Measurements from ENCODE around the gene CFHR5.
"Not testable (repeated sequence)": the region's sequence is repeated elsewhere in the genome, so short reads cannot be mapped to it uniquely, and the experiment has no call there.

Gene CFHR5

GRCh38 chr1:196955926-196956325 is 21.4 kb upstream of the CFHR5 start:
- TF ChIP-seq CTCF (IDR thresholded peaks at IDR 0.05; ENCODE audit: low read depth, low read length) (no peak), POLR2A (IDR thresholded peaks at IDR 0.05; ENCODE audit: extremely low read depth, insufficient read length) (no peak), MYC (IDR thresholded peaks at IDR 0.05; ENCODE audit: low read depth, low read length) (no peak)
- TF ChIP-seq, protein P1, sequence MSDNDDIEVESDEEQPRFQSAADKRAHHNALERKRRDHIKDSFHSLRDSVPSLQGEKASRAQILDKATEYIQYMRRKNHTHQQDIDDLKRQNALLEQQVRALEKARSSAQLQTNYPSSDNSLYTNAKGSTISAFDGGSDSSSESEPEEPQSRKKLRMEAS (IDR thresholded peaks at IDR 0.05; ENCODE audit: low read depth, low read length) = no peak
- H3K4me3 ChIP-seq (ENCODE audit: low read depth, low read length) = no peak overlapping the region
- DNase-seq (ENCODE audit: low read depth) = no peak

- no peak for TF ChIP-seq MYC (IDR thresholded peaks at IDR 0.05; ENCODE audit: low read depth, low read length)
- TF ChIP-seq CTCF (IDR thresholded peaks at IDR 0.05; ENCODE audit: low read depth, low read length) = no peak
- TF ChIP-seq, protein P1 (IDR thresholded peaks at IDR 0.05; ENCODE audit: low read depth, low read length) = peak; percentile 46; the same call in 1 of the 2 replicates
- TF ChIP-seq POLR2A (IDR thresholded peaks at IDR 0.05; ENCODE audit: extremely low read depth, insufficient read length) = no peak
- H3K4me3 ChIP-seq (ENCODE audit: low read depth, low read length) = no peak overlapping the region
- DNase-seq (ENCODE audit: low read depth) = no peak
These were observed 16.5 kb upstream of the CFHR5 start for GRCh38 chr1:196960854-196961253.

- TF ChIP-seq MYC (IDR thresholded peaks at IDR 0.05; ENCODE audit: low read depth, low read length) = no peak
- TF ChIP-seq, protein P1 (IDR thresholded peaks at IDR 0.05; ENCODE audit: low read depth, low read length) = no peak
- no peak for TF ChIP-seq POLR2A (IDR thresholded peaks at IDR 0.05; ENCODE audit: extremely low read depth, insufficient read length)
- no peak for TF ChIP-seq CTCF (IDR thresholded peaks at IDR 0.05; ENCODE audit: low read depth, low read length)
- no peak for DNase-seq (ENCODE audit: low read depth)
- H3K4me3 ChIP-seq (ENCODE audit: low read depth, low read length) = no peak overlapping the region
These were observed 7.2 kb upstream of the CFHR5 start for GRCh38 chr1:196970182-196970581.

GRCh38 chr1:196976278-196976677 is 1.1 kb upstream of the CFHR5 start:
- no peak for TF ChIP-seq MYC (IDR thresholded peaks at IDR 0.05; ENCODE audit: low read depth, low read length)
- TF ChIP-seq, protein P1 (IDR thresholded peaks at IDR 0.05; ENCODE audit: low read depth, low read length) = no peak
- no peak for TF ChIP-seq CTCF (IDR thresholded peaks at IDR 0.05; ENCODE audit: low read depth, low read length)
- TF ChIP-seq POLR2A (IDR thresholded peaks at IDR 0.05; ENCODE audit: extremely low read depth, insufficient read length) = no peak
- DNase-seq (ENCODE audit: low read depth) = no peak
- no peak overlapping the region for H3K4me3 ChIP-seq (ENCODE audit: low read depth, low read length)

DNA sequence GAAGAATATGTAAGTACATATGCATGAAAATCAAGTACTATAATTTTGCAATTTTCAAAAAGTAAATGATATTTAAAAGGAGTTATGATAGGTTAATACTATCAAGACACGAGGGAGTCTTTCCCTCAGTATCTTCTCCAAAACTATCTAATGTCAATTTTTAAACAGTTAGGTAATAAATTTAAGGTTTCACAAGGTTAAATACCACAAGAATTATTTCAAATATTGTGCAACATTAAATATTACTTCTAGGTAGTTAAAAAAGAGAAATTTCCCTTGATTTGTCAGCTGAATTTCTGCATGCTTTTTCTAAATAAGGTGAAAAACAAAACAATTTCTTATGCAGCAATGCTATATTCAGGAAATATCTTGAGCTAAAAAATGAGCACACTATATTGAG is 3.5 kb downstream of the CFHR5 start:
- TF ChIP-seq, protein P1 (IDR thresholded peaks at IDR 0.05; ENCODE audit: low read depth, low read length) = no peak
- H3K4me3 ChIP-seq (ENCODE audit: low read depth, low read length) = no peak overlapping the region
- DNase-seq (ENCODE audit: low read depth) = no peak

GRCh38 chr1:196982247-196982646 is 4.9 kb downstream of the CFHR5 start:
- H3K4me3 ChIP-seq (ENCODE audit: low read depth, low read length); DNase-seq (ENCODE audit: low read depth): not testable (repeated sequence)

GRCh38 chr1:196991919-196992651 is 14.7 kb downstream of the CFHR5 start:
- H3K4me3 ChIP-seq (ENCODE audit: low read depth, low read length); DNase-seq (ENCODE audit: low read depth): not testable (repeated sequence)
